ENCODE results near the gene MRPS14. TPM values are rescaled to one million over a fixed set of nuclear protein-coding genes. Genes with fewer than 3 reads are reported as not detected.

MRPS14 gene
- polyA plus RNA-seq, 1 of the 3 experiments (the other 2 are of a cell fraction): 18.2 TPM

DNA sequence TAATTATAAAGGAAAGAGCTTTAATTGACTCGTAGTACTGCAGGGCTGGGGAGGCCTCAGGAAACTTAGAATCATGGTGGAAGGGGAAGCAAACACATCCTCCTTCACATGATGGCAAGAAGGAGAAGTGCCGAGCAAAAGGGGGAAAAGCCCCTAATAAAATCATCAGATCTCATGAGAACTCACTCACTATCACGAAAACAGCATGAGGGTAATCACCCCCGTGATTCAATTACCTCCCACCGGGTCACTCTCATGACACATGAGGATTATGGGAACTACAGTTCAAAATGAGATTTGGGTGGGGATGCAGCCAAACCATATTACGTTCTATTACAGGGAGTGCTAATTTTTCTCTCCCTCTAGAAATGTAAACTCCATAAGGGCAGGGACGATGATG lies 14.2 kb upstream of the MRPS14 start:
- Histone ChIP-seq H3K9ac (no peak overlapping the region), H3K27me3 (ENCODE audit: insufficient read depth) (no peaks in the 10 kb centered on the region), H3K36me3 (replicated peaks in 1 of 2; ENCODE audit: control insufficient read depth in 1 of 2, insufficient read depth in 2 of 2, low read length in 1 of 2) (no peaks in the 10 kb centered on the region), H3K4me2 (no peak overlapping the region), H3K4me1 (ENCODE audit: control insufficient read depth in 1 of 2, insufficient read depth in 2 of 2, low read depth in 1 of 2, low read length in 1 of 2) (no peaks in the 10 kb centered on the region), H3K4me3 (ENCODE audit: low read depth in 2 of 2, low read length in 1 of 2) (no peak overlapping the region), H3K9me3 (no peaks in the 10 kb centered on the region), H3F3A (replicated peaks; ENCODE audit: insufficient read depth) (no peaks in the 10 kb centered on the region), H2AFZ (ENCODE audit: low read depth) (no peak overlapping the region), H3K79me2 (ENCODE audit: insufficient read depth) (no peaks in the 10 kb centered on the region), H3K9me2 (no peaks in the 10 kb centered on the region), H3K27ac (ENCODE audit: low read depth in 2 of 2, low read length in 1 of 2) (no peak overlapping the region), H4K20me1 (ENCODE audit: insufficient read depth) (no peaks in the 10 kb centered on the region)
- no peak for DNase-seq
- POLR2A ChIA-PET: no interaction called here
- CTCF ChIA-PET: interaction anchor here (1.8 kb wide), 1 partner anchor 109 kb away, joined by 6 read pairs; no protein-coding TSS in a partner anchor
- TF ChIP-seq YY1 (IDR thresholded peaks at IDR 0.05; ENCODE audit: low read depth): no peak
- TF ChIP-seq EP300 (IDR thresholded peaks at IDR 0.05; ENCODE audit: borderline replicate concordance in 1 of 2, low read depth in 1 of 2, low read length in 1 of 2): no peak
- TF ChIP-seq NRF1 (IDR thresholded peaks at IDR 0.05; ENCODE audit: low read depth, low read length): no peak
- no peak for TF ChIP-seq TCF12 (IDR thresholded peaks at IDR 0.05)
- no peak for TF ChIP-seq JUND (IDR thresholded peaks at IDR 0.05)
- TF ChIP-seq MXI1 (IDR thresholded peaks at IDR 0.05; ENCODE audit: low read depth, low read length): no peak
- TF ChIP-seq RCOR1 (IDR thresholded peaks at IDR 0.05; ENCODE audit: low read length): no peak
- TF ChIP-seq NFIC (IDR thresholded peaks at IDR 0.05; ENCODE audit: borderline replicate concordance): no peak
- TF ChIP-seq CHD2 (IDR thresholded peaks at IDR 0.05; ENCODE audit: low read length, partially characterized antibody): no peak
- TF ChIP-seq POLR2AphosphoS5 (IDR thresholded peaks at IDR 0.05; ENCODE audit: low read depth, low read length): no peak
- TF ChIP-seq MEF2A (IDR thresholded peaks at IDR 0.05; ENCODE audit: borderline replicate concordance, low read depth): no peak
- TF ChIP-seq ELF1 (IDR thresholded peaks at IDR 0.05): no peak
- TF ChIP-seq, protein P1, sequence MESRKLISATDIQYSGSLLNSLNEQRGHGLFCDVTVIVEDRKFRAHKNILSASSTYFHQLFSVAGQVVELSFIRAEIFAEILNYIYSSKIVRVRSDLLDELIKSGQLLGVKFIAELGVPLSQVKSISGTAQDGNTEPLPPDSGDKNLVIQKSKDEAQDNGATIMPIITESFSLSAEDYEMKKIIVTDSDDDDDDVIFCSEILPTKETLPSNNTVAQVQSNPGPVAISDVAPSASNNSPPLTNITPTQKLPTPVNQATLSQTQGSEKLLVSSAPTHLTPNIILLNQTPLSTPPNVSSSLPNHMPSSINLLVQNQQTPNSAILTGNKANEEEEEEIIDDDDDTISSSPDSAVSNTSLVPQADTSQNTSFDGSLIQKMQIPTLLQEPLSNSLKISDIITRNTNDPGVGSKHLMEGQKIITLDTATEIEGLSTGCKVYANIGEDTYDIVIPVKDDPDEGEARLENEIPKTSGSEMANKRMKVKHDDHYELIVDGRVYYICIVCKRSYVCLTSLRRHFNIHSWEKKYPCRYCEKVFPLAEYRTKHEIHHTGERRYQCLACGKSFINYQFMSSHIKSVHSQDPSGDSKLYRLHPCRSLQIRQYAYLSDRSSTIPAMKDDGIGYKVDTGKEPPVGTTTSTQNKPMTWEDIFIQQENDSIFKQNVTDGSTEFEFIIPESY (IDR thresholded peaks at IDR 0.05; ENCODE audit: borderline replicate concordance, low read depth): no peak
- no peak for TF ChIP-seq RFX5 (IDR thresholded peaks at IDR 0.05; ENCODE audit: low read length)
- TF ChIP-seq, protein P2, sequence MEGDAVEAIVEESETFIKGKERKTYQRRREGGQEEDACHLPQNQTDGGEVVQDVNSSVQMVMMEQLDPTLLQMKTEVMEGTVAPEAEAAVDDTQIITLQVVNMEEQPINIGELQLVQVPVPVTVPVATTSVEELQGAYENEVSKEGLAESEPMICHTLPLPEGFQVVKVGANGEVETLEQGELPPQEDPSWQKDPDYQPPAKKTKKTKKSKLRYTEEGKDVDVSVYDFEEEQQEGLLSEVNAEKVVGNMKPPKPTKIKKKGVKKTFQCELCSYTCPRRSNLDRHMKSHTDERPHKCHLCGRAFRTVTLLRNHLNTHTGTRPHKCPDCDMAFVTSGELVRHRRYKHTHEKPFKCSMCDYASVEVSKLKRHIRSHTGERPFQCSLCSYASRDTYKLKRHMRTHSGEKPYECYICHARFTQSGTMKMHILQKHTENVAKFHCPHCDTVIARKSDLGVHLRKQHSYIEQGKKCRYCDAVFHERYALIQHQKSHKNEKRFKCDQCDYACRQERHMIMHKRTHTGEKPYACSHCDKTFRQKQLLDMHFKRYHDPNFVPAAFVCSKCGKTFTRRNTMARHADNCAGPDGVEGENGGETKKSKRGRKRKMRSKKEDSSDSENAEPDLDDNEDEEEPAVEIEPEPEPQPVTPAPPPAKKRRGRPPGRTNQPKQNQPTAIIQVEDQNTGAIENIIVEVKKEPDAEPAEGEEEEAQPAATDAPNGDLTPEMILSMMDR (IDR thresholded peaks at IDR 0.05): no peak
- TF ChIP-seq USF1 (IDR thresholded peaks at IDR 0.05; ENCODE audit: borderline replicate concordance, low read depth): no peak
- no peak for TF ChIP-seq IRF3 (IDR thresholded peaks at IDR 0.05; ENCODE audit: low read depth, low read length)
- WGBS (ENCODE audit: low lambda C conversion rate): 37% methylated on average over 7 of the region's 7 CpGs
